Measurements from ENCODE around the gene TBX10.
"Not testable (repeated sequence)": the region's sequence is repeated elsewhere in the genome, so short reads cannot be mapped to it uniquely, and the experiment has no call there.

The TBX10 gene

DNA sequence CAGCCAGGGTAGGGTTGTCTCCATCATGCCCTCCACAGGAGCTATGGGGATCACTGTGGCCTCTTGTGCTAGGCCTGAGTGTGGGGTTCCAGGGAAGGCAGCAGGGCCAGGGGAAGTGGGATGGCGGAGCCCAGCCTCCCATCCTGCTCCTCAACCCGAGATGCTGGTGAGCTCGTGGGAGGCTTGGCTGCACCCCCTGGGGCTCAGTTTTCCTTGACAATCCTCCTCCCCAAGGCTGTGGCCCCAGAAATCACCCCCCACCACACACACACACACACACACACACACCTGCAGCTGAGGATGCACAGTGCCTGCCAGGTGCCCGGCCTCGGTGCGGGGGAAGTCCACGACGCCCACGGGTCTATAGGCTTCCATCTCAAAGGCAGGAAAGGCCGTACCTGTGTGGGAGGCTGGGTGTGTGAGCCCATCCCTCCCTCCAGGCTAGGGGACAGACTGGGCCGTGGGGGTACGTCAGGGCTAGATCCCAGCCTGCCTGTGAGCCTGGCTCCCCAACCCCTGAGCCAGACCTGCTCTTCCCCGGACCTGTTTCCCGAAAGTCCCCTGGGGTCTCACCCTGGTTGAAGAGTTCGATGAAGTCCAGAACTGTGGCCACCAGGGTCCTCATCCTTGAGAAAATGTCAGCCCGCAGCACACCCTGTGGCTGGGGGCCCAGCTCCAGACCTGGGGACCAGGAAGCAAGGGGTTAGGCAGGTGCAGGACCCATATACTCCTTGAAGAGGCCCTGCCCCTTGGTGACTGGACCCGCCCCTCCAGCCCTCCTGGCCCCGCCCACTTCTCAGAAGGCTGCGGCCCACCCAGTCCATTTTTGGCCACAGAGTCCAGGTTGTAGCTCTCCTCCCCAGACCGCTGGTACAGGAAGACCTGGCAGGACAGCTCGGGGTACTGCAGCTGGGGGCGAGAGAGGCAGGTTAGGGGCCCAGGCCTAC, 5.2 kb upstream of the TBX10 start:
- no peak for DNase-seq

DNA sequence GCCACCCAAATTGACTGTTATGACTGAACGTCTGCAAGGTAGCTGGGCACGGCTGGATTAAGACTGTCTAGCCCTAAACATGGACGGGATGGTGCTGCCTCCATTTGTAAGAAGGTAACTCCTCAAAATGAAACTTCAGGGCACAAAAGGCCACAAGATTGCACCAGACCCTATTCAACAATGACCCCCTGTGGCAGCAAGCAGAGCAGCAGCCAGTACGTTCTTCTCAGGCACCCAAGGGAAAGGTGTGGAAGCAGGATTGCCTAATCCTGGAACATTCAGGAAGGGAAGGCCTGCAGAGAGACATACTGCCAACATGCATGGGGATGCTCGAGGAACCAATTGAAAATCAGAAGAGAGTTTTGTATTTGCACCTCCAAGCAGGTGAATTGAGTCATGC, 4.5 kb upstream of the TBX10 start:
- peak; percentile 37 for DNase-seq

DNA sequence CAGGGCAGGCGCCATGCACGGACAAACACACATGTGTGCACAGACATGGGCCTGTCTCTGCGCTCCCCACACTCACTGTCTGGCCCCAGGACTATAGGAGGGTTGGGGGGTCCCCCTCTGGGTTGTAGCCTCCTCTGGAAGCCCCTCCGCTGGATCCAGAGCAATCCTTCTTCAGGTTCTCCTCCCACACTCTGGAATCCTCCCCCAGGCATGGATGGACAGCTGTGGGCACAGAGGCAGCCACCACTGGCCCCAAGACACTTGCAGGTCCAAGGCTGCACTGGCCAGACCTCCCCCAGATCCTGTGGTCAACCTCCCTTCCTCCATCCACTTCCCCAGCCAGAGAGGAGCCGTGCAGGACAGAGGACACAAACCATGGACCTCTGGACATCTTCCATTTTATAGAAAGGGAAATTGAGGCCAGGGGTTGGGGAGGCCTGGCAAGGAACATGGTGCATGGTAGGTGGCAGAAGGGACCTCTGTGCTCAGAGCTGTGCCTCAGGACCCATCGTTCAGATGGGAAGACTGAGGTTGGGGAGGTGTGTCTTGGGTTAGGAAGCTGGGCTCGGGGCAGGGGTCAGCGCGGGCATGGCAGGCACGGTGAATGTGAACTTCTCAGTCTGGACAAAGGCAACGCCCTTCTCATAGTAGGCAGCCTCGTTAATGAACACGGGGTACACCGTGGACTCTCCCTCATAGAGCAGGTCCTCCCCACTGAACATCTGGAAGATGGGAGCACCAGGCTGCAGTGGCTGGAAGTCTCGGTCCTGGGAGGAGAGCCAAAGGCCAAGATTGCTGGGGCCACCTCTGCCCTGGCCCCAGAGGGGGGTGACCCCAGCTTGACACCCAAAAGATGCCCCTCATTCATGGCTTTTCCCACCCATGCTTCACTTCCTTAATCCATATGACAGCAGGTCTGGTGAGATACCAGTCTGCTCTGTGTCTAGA, 2.9 kb upstream of the TBX10 start:
- no peak for DNase-seq

- DNase-seq = no peak
Measured at GRCh38 chr11:67641338-67642172, 2.0 kb upstream of the TBX10 start.

DNA sequence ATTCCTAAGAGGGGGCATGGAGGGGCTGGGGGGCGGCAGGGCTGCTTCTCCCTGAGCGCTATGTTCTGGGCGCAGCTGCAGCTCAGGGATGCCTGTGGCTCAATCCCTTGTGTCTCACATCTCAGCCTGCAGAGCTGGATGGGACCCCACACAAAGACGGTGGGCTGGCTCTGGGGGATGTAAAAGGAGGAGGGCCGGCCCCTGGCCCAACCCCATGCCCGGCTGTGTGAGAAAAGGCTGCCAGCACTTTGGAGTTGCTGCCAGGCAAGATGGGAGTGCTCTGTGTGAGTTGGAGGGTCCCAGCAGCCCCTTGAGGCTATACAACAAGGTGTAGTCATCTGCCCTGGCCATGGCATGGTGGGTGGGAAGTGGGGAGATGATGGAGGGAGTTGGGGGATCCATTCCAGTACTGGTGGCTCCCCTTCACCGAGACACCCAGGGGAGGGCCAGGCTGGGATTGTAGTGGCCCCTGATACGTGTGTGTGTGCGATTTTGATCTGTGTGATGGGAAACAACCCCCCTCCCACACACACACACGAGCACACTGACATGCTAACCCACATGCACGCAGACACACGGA, 1.3 kb upstream of the TBX10 start:
- no peak for DNase-seq

DNA sequence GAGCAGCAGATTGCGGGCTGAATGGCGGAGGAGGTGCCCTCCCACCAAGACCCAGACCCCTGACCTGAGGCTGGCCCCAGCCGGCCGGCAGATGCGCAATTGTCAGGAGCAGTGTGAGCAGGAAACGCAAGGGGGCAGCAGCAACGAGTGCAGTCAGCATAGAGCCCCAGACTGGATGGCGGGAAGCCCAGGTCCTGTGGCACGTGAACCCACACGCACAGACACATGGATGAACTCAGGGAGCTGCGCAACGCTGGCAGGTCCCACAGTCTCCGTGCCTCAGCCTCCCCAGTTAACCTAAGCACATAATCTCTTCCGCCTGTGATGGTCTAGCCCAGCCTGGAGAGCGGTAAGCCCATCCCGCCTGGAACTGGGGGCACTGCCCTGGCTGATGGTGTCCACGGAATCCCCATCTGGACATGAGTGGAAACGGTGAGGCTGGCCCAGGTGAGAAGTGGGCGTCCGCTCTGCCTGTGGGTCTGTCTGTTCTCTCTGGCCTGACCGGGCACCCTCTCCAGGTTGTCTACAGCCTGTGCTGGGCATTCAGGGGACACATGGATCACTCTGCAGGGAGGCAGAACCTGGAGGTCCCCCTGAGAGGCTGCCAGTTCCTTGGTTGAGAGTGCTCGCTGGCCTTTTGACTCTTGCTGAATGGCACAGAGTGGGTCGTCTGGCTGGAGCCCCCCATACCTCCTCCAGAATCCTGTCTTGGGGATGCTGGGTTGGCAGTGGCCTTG, 626 bp upstream of the TBX10 start:
- peak; percentile 20 for DNase-seq

DNA sequence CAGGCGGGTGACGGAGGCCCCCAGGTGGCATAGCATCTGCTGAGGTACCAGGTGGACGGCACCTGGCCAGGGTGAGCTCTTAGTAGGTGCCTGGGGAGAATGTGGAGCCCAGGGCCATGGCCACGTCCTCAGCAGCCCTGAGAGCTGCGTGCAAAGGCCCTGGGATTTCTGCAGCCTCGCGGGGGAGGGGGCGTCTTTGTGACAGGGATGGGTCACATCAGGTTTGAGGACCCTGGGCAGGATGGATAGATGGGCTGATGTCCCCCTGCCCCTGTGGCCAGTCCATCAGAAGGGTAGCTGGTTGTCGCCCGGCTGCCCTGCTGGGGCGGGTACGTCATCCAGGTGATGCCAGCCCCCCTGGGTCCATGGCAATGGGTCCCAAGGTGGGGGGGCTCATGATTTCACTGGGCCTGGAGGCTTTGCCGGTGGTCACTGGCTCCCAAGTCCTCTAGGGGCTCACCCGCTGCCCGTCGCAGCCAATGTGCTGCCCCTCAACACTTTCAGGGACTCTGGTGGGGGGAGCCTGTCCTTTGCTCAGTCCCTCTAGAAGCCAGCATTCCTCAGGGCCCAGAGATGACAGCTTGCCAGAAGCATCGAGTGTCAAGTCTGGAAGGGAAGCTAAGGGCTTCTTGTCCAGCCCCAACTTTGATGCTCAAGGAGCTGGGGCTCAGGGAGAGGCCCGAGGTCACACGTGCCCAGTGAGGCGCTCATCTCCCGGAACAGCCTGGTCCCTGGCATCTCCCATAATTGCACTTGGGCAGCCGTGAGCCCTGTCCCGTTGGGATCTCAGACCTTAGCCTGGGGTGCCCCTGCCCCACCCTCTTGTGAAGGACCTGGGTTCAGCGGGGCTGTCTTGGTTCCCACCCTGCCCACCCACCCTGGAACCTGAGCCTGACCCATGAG, 777 bp downstream of the TBX10 start:
- no peak for DNase-seq

GRCh38 chr11:67637441-67637840, 2.1 kb downstream of the TBX10 start:
- DNase-seq = not testable (repeated sequence)

DNA sequence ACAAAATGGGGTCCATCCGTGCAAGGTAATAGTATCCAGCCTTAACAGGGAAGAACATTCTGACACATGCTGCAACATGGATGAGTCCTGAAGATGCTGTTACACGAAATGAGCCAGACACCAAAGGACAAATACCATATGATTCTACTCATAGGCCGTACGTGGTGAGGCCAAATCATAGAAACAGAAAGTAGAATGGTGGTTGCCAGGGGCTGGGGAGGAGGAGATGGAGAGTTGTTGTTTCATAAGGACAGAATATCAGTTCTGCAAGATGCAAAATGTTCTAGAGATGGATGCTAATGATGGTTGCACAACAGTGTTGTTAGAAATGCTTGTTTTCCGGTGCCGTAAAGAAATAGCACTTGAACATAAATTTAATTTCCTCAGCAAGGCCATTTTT, 2.6 kb downstream of the TBX10 start:
- DNase-seq = no peak

GRCh38 chr11:67635231-67635521, 4.4 kb downstream of the TBX10 start:
- no peak for DNase-seq

- peak; percentile 84 for DNase-seq
Measured at GRCh38 chr11:67634366-67635230, 5.0 kb downstream of the TBX10 start.

- DNase-seq = no peak
Measured at GRCh38 chr11:67633758-67634365, 5.7 kb downstream of the TBX10 start.

GRCh38 chr11:67632982-67633755, 6.4 kb downstream of the TBX10 start:
- no peak for DNase-seq

GRCh38 chr11:67632175-67632981, 7.2 kb downstream of the TBX10 start:
- no peak for DNase-seq

- DNase-seq = no peak
Measured at GRCh38 chr11:67631853-67632174, 7.7 kb downstream of the TBX10 start.

DNA sequence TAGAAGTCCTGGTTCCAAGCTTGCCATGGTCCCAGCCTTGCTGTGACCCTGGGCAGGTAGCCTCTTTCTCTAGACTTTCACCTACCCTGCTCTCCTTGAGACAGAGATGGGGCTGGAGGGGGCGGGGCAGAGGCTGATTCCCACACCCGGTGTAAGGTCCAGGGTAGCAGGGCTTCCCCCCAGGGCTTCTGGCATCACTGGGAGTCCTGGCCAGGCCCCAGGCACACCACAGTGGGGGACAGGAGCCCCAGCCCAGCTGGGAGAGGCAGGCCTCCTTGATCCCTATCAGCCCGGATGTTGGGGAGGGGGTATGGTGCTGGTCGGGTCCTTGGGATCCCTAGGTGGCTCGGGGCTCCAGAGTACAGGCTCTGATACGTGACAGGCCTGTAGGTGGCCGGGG, 8.2 kb downstream of the TBX10 start:
- DNase-seq = no peak

DNA sequence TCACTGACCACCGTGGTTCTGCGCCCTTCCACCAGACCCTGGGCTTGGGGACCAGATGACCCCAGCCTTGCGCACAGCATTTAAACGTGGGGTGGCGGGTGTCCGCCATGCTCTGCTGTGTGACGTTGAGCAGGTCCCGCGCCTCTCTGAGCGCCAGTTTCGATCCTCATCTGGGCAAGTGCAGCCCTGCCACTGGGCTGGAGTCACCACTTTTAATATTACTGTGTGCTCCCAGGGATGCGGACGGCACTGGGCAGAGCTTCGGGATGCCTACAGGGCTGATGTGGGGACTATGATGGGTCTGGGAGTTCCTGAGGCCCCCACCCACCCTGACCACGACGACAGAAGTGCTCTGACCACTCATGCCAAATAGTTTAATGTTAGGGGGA, 8.6 kb downstream of the TBX10 start:
- no peak for DNase-seq
